ENCODE results near the gene CDH12.

GRCh38 chr5:22673131-22673530 is 180.0 kb downstream of the CDH12 start:
- TF ChIP-seq CTCF (IDR thresholded peaks at IDR 0.05; ENCODE audit: extremely low read depth in 1 of 2, insufficient read depth in 1 of 2, low read depth in 1 of 2, low read length in 2 of 2) (no peak), POLR2A (IDR thresholded peaks at IDR 0.05; ENCODE audit: low read depth, low read length) (no peak), POLR2AphosphoS5 (IDR thresholded peaks at IDR 0.05; ENCODE audit: insufficient read depth, low read depth, low read length) (no peak), JUN (IDR thresholded peaks at IDR 0.05; ENCODE audit: borderline replicate concordance, insufficient read depth, insufficient read length, low read depth) (no peak), GATA2 (IDR thresholded peaks at IDR 0.05; ENCODE audit: insufficient read depth, insufficient read length, low read depth, low read length) (no peak), MAX (IDR thresholded peaks at IDR 0.05; ENCODE audit: insufficient read depth, insufficient read length) (no peak)

All from endothelial cell of umbilical vein (primary cell).